GM19452 (cell line): Measurements from ENCODE around the gene MPO.

Source experiments
- ATAC-seq: cut with Tn5 transposase; IDR thresholded peaks from one replicate; pipeline ENCODE4 v1.9.1; 2021; ENCODE audit not compliant: unreplicated experiment

The MPO gene

DNA sequence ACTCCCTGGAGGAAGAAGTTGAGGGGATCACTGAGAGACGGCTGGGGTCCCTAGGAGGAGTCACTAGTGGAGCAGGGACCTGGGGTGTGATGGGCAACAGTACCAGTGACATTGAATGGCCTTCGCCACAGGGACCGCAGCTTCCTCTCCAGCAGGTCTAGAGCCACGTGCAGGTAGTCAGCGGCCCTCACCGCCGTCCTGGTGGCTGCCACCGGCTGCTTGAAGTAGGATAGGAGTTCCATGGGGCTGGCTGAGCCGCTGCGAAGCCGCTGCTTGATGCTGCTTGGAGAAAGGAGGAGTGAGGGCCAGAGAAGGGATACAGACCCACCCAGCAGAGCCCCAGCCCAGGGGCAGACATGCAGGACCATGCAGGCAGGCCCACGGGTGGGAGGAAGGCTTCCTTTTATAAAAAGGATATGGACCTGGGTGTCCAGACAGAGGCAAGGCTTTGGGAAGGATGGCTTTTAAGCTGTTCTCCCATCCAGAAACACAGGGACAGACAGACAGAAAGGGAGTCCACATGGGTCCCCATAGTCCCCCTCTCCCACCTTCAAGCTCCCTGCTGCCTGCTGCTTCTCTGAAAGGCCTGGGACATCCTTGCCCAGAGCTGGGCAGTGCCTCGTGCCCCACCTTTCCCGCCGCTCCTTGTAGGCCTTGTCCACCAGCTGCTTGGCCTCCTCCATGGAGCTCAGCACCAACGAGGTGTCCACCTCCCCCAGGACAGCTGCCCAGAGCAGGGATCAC, 827 bp downstream of the MPO start:
- ATAC-seq = no peak

DNA sequence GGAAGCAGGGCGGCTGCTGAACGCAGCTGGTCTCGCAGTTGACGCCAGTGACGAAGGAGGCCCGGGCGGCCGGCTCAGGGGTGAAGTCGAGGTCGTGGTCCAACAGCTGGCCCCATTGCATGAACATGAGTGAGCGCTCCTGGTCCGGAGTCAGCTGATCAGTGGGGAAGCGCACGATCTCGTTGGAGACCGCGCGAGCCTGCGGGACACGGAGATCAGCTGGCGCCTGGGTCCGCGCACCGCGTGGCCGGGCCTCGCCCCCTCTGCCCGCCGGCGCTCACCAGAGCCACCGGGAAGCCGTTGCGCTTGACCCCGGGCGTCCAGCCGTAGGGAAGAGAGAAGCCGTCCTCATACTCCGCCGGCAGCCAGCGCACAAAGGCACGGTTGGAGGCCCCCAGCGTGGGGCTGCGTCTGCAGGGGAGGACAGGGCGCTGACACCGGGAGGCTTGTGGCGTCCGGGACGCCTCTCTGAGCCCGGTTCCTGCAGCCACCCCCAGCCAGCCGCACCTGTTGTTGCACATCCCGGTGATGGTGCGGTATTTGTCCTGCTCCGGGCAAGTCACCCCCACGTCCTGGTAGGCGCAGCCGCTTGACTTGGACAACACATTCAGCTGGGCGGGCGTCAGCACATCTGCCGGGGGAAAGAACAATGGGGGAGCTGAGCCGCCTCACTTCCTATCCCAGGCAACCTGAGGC, 1.6 kb downstream of the MPO start:
- ATAC-seq = no peak

DNA sequence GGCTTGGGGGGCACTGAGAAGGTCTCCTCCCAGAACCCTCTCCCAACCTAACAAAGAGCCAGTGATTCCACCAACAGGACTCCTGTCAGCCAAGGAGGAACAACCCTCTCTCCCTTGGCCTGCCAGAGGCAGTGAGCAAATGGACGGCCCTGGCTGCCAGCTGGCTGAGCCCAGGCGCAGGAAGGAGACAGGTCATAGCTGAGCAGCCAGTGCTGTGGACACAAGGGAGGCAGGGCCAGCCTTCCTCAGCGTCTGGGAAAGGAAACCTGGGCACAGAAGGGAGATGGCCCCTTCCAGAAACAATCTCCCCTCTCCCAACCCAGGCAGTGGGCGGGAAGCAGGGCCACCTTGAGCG, 2.1 kb downstream of the MPO start:
- no peak for ATAC-seq

DNA sequence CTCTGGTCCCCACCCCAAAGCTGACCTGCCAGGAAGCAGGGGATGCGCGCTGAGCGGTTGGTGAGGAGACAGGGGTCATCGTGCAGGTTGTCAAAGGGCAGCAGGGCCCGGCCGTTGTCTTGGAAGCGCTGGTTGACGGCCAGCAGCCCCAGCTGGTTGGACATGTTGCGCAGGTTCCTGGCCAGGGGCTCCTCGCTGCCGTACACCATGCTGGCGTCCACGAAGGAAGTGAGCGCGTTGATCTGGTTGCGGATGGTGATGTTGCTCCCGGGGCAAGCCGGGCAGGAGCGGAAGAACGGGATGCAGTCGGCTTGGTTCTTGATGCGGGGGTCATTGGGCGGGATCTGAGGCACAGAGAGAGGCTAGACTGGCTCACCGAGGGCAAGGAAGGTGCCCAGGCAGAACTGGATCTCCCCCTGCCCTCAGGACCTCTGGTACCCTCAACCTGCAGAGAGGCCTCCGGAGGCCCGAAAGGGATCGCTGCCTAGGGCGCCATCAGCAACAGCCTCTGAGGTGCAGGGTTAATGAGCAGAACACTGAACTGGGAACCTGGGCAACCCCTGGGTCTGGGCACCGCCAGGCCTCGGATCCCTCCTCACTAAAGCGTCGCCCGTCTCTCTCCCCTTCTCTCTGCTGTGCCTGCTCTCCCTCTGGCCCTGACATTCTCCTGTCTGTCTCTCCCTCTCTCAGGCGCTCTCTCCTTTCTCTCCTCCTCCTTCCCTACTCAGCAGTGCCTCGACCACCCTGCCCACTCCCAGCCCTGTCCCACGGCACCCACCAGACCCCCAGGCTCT, 2.7 kb downstream of the MPO start:
- no peak for ATAC-seq

DNA sequence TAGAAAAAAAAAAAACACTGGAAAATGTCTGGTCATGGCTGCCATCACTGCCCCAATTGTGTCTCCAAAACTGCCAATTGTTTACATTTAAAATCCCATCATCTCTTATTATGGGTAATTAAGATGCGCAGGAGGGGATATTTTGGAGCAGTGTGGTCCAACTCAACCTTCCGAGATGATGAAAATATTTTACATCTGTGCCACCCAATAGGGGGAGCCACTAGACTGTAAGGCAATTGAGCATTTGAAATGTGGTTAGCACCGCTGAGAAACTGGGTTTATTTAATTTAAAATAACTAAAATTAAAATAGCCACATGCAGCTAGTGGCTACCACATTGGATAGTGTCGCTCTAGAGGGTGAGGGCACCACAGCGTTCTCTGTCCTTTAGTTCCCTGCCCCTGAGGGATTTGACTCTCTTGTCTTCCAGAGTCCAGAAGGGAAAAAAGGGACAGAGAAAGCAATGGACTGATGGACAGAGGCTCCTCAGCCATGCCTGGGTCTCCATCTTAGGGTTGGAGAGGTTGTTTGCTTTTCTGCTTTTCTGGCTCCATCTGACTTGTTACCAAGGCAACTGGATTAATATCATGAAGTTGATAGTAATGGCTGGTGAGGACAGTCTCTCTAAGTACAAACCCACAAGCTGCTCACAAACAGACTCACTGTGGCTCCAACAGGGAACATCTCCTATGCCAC, 3.5 kb downstream of the MPO start:
- ATAC-seq = no peak

DNA sequence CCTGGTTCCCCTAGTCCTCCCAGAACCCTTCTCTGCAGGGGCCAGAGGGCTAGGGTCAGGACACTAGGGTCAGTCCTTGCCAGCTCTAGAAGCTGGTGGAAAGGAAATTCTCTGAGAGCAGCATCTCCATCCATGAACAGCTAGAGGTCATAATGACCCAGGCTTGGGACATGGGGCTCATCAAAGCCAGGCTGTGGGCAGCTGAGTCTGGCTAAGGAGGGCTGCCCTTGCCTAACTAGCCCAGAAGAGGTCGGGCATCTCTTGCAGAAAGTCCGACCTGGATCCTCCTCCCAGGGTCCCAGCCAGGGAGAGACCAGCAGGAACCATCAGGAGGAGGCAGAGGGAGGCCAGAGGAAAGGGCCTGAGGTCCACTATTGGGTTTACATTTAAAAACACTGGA, 4.3 kb downstream of the MPO start:
- no peak for ATAC-seq

DNA sequence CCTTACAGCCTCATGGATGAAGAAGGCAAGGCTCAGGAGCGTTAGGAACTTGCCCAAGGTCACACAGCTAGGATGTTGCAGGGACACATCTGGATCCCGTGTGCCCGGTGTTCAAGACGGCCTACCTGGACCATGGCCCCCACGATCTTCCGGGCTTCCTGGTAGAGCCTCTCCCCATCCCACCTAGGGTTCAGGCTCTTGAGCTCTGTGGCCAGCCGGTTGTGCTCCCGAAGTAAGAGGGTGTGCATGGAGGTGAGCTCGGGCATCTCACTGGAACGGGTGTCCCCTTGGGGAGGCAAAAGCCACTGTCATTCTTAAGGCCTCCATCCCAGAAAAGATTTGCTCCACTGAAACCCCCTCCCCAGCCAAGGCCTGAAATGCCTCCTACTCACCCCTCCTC, 5.3 kb downstream of the MPO start:
- ATAC-seq = no peak

DNA sequence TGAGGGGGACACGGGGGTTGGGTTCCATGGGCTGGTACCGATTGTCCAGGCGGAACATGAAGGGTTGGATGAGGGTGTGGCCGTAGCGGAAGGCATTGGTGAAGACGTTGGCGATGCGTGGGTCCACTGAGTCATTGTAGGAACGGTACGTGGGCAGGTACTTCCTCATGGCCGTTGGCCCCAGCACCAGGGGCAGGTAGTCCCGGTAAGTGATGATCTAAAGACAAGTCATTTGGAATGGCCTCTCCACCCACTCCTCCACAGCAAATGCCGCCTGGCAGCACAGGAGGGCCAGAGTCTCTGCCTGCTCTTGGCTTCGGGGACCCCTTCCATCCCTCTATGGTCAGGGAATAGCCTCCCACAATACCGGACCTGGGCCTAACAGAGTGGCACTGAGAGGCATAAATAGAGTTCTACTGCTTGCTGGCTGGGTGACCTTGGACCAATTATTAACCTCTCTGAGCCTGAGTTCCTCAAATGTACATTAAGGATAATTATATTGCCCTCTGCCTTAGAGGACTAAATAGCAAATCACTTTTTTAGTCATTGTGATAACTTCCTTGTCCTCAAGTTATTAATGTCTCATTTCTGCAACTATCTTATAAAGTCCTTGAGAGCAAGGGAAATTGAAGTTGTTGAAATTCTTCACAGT, 7.2 kb downstream of the MPO start:
- ATAC-seq = no peak

DNA sequence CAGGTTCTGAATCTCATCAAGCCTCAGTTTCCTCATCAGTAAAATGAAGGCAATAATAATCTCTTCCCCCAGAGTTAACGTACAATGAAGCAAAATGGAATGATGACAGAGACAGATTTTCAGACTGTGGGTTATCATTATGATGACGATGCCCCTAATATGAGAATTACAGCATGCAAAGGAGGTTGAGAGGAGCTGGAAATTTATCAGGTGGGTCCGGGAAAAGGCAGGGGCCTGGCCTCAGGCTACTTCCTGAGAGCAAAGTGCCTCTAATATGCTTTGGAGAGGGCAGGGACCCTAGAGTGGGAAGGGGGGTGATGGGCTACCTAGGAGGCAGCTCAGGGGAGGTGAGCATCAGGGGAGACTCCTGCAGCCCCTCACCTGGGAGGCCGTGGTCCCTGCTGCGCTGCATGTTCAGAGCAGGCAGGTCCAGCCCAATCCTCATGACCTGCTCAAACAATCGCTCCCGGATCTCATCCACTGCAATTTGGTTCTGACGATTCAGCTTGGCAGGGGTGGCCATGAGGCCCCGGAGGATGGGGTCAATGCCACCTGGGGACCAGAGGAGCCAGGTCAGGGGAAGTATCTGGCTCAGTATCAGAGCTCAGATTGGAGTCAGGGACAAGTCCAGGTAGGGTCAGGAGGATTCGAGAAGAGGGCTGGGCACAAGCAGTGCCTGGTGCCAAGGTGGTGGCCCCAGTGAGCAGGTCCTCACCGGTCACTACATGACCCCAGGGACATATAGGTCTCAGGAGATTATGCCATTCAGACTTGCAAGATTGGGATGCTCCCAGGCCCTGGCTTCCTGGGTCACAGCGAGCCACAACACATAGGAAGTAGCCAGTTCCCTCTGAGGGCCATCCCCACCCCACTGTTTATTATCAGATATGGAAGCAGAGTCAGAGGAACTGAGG, 8.1 kb downstream of the MPO start:
- no peak for ATAC-seq

DNA sequence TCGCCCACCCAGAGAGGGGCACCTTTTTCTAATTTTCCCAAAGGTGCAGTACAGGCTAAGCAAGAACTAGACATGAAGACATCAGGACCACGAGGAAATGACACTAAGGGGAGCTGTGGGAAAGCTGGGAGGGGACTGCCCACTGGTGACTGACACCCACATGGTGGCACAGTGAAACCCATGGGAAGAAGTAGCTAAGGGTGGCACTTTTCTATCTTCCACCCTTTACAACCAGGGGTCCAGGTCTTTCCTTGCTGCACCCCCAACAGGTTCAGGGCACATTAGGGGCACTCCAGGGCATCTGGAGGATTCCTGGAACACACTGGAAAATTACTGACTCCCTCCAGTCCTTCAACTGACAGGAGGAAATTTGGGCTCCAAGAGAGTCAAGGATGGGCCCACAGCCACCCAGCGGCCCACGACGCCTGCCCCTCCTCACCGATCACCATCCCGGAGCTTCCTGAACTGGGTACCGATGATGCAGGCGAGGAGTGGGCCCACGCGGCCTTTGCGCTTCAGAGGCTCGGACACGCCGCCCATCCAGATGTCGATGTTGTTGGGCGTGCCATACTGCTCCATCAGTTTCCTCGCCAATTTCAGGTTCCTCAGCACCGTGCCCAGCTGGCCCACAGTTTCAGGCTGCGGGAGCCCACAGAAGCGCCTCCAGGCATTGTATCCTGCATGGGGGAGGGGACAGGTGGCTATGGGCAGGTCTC, 9.4 kb downstream of the MPO start:
- no peak for ATAC-seq

DNA sequence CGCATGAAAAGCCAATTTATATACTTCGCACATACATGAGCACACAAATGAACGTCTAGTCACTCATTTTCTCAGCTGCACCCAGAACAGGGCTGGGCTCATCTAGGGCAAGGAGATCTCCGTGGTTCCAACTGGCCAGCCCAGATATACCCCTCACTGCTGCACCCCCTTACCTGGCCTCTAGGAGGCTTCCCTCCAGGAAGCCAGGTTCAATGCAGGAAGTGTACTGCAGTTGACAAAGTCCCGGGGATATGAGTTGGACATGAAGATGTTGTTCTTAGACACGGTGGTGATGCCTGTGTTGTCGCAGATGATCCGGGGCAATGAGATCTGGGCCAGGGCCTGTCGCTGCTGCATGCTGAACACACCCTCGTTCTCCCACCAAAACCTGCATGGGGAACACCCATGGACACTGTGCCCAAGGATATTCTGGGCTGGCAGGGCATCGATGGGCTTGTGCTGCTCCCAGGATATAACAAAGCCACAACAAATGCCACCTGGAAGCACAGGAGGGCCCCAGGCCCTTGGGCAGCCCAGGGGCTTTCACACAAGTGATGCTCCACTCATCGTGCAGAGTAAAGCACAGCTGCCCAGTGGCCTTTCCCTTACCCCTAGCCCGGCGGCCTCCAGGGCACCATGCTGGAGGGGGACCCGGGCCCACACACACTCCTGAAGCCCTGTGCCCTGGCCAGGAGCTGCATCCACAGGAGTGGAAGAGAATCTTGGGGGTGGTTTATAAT, 10.1 kb downstream of the MPO start:
- no peak for ATAC-seq

DNA sequence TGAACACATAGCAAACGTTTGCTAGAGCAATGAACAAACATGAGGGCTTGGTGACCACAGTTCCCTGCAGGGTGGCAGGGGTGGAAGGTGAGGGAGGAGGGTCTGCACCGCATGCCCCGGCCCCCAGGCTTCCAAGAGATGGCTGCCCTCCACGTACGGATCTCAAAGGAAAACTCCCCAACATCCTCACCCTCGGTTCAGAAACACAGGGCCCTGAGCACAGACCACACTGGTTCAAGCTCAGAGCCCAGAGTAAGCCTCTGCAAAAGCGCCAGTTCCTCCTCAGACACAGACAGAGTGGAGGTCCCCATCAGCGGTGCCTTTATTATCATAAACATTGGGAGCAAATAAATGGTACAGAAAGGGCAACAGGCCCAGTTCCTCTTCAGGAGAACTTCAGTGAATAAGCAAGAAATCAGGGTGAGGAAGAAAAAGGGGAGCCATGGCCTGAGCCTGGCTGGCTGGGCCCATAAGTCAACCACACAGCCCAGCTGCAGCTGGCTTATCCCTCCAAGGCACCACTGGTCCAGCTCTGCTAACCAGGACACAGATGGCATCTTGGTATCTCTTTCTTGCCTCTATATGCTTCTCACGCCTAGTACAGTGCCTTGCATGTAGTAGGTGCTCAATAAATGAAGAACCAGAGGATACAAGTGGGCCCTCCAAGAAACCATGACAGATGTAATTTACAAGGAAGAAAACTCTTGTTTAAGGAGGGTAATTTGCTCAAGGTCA, 11.0 kb downstream of the MPO start:
- ATAC-seq = no peak

DNA sequence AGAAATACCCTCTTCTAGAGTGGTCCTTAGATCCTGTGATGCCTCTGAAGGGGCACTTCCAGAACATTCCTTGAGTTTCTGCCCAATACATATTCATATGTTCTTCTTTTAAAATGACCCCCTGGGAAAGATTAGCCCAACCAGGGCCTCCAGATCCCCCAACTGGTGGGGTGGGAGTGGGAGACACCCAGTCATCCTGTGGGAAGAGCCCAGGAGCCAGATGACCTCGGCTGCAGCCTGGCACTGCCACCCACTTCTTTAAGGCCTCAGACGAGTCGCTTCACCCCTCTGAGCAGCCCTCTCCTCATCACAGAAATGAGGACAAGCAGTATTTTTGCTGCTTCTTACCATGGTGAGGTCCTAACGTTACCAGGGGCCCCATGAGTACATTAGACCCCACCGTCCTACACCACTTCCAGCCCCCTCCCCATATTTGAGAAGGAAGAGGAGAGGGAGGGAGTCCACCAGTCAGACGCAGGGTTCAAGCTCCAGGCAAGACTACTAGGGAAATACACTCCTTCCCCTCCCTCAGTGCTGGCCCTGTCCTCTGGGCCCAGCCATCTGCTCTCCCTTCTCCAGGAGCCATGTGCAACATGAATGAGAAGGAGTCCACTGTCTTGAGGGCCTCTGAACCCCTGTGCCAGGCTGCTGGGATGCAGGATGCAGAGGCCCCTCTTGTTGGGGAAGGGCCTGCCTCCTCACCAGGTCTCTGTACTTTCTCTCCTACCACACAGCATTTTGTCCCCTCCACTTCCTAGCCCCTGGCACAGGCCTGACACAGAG, 11.8 kb downstream of the MPO start:
- ATAC-seq = no peak

DNA sequence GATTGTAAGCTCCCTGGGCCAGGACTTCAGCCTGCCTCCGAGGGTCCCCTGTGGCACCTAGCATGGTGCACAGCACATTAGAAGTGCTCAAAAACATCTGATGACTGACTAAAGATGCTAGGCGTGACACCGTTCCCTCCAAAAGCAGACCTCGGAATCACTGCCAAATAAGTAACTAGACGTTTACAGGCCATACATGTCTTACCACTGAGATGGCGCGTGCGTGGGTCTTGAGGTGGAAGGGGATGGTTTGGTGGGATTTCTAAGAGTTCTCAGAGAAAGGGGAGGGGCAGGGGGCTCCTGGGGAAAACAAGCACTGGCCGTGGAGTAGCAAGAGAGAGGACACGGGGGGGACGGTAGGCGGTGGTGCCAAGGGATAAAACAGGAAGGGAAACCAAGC, 12.4 kb downstream of the MPO start:
- ATAC-seq = no peak

DNA sequence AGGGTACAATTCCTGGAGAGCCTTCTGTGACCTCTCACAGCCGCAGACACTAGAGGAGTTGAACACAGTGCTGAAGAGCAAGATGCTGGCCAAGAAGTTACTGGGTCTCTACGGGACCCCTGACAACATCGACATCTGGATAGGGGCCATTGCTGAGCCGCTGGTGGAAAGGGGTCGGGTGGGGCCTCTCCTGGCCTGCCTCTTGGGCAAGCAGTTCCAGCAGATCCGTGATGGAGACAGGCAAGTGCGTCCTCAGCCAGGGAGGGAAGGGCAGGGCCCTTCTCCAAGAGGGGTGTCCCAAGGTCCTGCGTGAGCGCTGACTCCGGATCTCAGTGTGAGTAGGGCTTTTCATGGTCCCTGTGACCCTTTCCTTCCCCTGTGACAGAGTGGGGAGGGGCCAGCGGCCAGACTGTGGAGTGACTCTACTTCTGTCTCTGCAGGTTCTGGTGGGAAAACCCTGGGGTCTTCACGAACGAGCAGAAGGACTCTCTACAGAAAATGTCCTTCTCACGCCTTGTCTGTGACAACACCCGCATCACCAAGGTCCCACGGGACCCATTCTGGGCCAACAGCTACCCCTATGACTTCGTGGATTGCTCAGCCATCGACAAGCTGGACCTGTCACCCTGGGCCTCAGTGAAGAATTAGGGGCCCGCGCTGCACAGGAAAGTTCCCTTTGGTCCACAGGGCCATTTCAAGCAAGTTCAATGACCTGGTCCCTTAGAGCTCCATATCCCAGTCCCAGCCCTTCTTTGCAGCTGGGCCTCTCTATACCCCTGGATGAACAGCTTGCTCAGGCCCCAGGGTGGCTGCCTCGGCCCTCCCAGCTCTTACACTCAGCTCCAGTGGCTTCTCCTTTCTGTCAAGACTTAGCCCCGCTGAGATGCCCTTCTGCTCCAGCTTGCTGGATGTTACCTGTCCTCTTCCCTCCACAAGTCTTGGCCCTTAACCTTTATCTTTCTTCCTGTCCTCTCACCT, 13.1 kb downstream of the MPO start:
- ATAC-seq = no peak
